GM12891 (cell line): ENCODE results near the gene PARS2.

Experiments
- DNase-seq: peaks from one replicate; pipeline ENCODE4 v3.0.0; 2011; ENCODE audit warnings: low spot score; ENCODE audit not compliant: insufficient read length
- FAIRE-seq: peaks from 2 replicates; lab custom pipeline; 2011; peaks lifted over from hg19 to GRCh38; lab: Jason Lieb, UNC
- PAX5 ChIP-seq: IDR thresholded peaks from 2 replicates; pipeline ENCODE4 v1.6.1; 2011; ENCODE audit warnings: low read length, moderate library complexity, mild to moderate bottlenecking; ENCODE audit not compliant: insufficient read depth, severe bottlenecking
- POLR2A ChIP-seq: IDR thresholded peaks from 2 replicates; pipeline ENCODE4 v1.6.1; 2011; ENCODE audit warnings: low read depth, low read length, control low read depth
- POLR2AphosphoS5 ChIP-seq: IDR thresholded peaks from 2 replicates; pipeline ENCODE4 v1.6.1; 2011; ENCODE audit warnings: low read depth, low read length, control low read depth
- POU2F2 ChIP-seq: IDR thresholded peaks from 2 replicates; pipeline ENCODE4 v1.6.1; 2011; ENCODE audit warnings: low read depth, mild to moderate bottlenecking, control low read depth, low read length, moderate library complexity
- SPI1 ChIP-seq: IDR thresholded peaks from 2 replicates; pipeline ENCODE4 v1.6.1; 2011; ENCODE audit warnings: low read depth, low read length, control low read depth
- TAF1 ChIP-seq: IDR thresholded peaks from 2 replicates; pipeline ENCODE4 v1.6.1; 2011; ENCODE audit warnings: low read depth, low read length, control low read depth

PARS2 gene

GRCh38 chr1:54800041-54800898 is 35.9 kb upstream of the PARS2 start:
- DNase-seq (no peak), FAIRE-seq (no peak)
- TF ChIP-seq TAF1 (no peak), SPI1 (no peak), POLR2AphosphoS5 (no peak), POLR2A (no peak), POU2F2 (no peak), PAX5 (no peak)

GRCh38 chr1:54798769-54799641 is 34.7 kb upstream of the PARS2 start:
- FAIRE-seq (peak; percentile 16), DNase-seq (no peak)
- TF ChIP-seq POU2F2 (no peak), SPI1 (no peak), POLR2AphosphoS5 (no peak), PAX5 (no peak), TAF1 (no peak), POLR2A (no peak)

- no peak for DNase-seq
- no peak for FAIRE-seq
- TF ChIP-seq TAF1 = no peak
- no peak for TF ChIP-seq PAX5
- TF ChIP-seq POLR2AphosphoS5 = no peak
- TF ChIP-seq POLR2A = no peak
- no peak for TF ChIP-seq POU2F2
- no peak for TF ChIP-seq SPI1
These were observed 33.9 kb upstream of the PARS2 start for GRCh38 chr1:54798206-54798605.

- FAIRE-seq (no peak), DNase-seq (no peak)
- TF ChIP-seq PAX5 (no peak), POU2F2 (no peak), POLR2AphosphoS5 (no peak), SPI1 (no peak), POLR2A (no peak), TAF1 (no peak)
These were observed 32.6 kb upstream of the PARS2 start for GRCh38 chr1:54796902-54797301.

- DNase-seq = no peak
- no peak for TF ChIP-seq POU2F2
- no peak for TF ChIP-seq SPI1
- TF ChIP-seq POLR2AphosphoS5 = no peak
- no peak for TF ChIP-seq PAX5
- TF ChIP-seq TAF1 = no peak
- no peak for TF ChIP-seq POLR2A
- FAIRE-seq = no peak
These were observed 31.6 kb upstream of the PARS2 start for GRCh38 chr1:54795841-54796468.

GRCh38 chr1:54795356-54795665 is 31.0 kb upstream of the PARS2 start:
- FAIRE-seq = no peak
- TF ChIP-seq TAF1 (no peak), POLR2AphosphoS5 (no peak), POU2F2 (no peak), POLR2A (no peak), PAX5 (no peak), SPI1 (no peak)
- no peak for DNase-seq

- FAIRE-seq = no peak
- TF ChIP-seq POLR2AphosphoS5 (no peak), TAF1 (no peak), POLR2A (no peak), PAX5 (no peak), POU2F2 (no peak), SPI1 (no peak)
- no peak for DNase-seq
These were observed 30.4 kb upstream of the PARS2 start for GRCh38 chr1:54794451-54795355.

- DNase-seq (no peak), FAIRE-seq (no peak)
- TF ChIP-seq PAX5 (no peak), TAF1 (no peak), POLR2A (no peak), POLR2AphosphoS5 (no peak), POU2F2 (no peak), SPI1 (no peak)
These were observed 28.5 kb upstream of the PARS2 start for GRCh38 chr1:54792686-54793282.
